ENCODE results near the gene CWC27. TPM values are rescaled to one million over a fixed set of nuclear protein-coding genes. Genes with fewer than 3 reads are reported as not detected.

Gene CWC27
- total RNA-seq, 4 donors from 2014 or later: 9.6 to 18.4 (median 12.6) TPM

DNA sequence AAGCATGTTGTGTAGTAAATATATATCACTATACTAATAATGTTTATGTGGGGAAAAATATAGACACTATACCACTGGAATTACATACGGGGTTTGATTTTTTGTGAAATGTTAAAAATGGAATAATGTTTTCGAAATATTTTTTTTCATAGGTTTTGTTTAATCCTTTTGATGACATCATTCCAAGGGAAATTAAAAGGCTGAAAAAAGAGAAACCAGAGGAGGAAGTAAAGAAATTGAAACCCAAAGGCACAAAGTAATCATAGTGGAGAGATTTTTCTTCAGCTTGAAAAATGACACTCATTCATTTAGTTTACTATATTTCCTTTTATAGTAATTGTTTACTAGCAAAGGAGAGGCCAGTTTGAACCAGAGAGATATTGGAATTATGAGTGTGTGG is 17.6 kb downstream of the CWC27 start:
- ATAC-seq (ENCODE audit: low FRiP score): no peak

DNA sequence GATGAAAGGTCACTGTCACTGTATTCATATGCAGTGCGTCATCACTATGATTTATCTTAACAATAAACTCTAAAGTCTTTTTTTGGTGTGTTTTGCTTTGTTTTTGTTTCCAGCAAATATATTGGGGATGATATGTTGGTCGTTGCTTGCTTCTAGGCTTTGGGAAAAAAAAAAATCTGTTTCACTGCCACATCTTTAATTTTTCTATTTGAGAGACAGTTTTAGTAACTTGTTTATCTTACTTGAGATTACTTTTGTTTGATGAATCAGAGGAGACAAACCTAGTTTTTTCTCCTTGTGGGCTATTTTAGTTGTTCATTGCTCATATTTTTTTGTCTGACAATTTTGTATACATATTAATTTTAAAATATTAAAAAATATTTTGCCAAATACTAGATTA is 19.4 kb downstream of the CWC27 start:
- DNase-seq (ENCODE audit: low spot score) (no peak), ATAC-seq (ENCODE audit: low FRiP score) (no peak)
- TF ChIP-seq, protein P1, sequence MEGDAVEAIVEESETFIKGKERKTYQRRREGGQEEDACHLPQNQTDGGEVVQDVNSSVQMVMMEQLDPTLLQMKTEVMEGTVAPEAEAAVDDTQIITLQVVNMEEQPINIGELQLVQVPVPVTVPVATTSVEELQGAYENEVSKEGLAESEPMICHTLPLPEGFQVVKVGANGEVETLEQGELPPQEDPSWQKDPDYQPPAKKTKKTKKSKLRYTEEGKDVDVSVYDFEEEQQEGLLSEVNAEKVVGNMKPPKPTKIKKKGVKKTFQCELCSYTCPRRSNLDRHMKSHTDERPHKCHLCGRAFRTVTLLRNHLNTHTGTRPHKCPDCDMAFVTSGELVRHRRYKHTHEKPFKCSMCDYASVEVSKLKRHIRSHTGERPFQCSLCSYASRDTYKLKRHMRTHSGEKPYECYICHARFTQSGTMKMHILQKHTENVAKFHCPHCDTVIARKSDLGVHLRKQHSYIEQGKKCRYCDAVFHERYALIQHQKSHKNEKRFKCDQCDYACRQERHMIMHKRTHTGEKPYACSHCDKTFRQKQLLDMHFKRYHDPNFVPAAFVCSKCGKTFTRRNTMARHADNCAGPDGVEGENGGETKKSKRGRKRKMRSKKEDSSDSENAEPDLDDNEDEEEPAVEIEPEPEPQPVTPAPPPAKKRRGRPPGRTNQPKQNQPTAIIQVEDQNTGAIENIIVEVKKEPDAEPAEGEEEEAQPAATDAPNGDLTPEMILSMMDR (IDR thresholded peaks at IDR 0.05): no peak

More for the DNA sequence above, 17.6 kb downstream of the CWC27 start:
- DNase-seq (ENCODE audit: low spot score): no peak
- TF ChIP-seq, protein P1 (IDR thresholded peaks at IDR 0.05): no peak

DNA sequence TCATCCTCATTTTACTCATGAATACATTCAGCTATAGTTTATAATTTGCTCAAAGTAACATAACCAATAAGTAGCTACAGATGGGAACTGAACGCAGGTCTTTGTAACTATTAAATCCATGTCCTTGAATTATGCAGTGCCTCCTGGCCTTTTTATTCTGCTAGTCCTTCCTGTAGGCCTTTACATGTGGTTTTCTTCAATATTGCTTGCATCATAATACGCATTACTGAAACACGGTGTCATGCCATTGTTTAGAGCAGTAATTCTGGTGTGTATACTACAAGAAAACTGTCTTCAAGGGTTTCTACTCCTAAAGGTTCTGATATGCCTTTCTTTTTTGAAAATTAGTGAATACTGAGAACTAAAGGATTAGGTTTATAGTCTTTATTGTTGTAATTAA is 20.7 kb downstream of the CWC27 start:
- ATAC-seq (ENCODE audit: low FRiP score) (no peak), DNase-seq (ENCODE audit: low spot score) (no peak)
- TF ChIP-seq, protein P1 (IDR thresholded peaks at IDR 0.05): no peak

DNA sequence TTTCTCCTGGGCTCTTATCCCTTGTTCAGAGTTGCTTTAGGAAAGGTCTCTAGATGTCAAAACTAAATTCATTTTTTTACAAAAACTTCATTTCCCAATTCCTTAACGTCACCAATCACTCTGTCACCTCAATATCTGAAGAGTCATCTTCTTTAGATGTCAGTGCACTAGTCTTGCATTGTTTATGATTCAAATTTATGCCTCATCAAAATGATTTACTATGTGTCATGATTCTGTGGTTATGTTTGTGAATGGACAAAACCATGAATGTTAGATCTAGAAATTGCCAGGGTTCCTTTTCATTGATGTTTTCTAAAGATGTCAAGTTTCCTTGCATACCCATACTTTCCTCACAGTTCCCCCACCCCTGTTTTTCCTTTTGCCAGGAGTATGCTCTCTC is 21.5 kb downstream of the CWC27 start:
- TF ChIP-seq, protein P1 (IDR thresholded peaks at IDR 0.05): no peak
- DNase-seq (ENCODE audit: low spot score): no peak
- no peak for ATAC-seq (ENCODE audit: low FRiP score)

DNA sequence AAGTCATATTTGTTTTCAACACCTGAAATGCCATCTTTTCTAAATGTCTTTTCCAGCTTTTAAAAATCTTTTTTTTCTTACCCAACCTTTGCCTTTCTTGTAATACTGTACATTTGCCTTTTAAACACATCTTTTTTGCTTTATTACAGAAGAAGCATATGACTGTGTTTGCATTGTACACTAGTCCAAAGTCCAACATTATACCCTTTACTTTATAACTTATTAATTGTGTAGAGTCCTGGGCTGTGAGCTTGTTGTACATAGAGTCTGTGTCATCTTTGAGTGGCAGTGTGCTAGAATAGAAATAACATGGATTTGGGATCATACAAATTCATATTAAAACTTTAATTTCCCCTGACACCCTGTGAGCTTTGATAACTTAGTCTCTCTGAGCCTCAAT is 23.7 kb downstream of the CWC27 start:
- ATAC-seq (ENCODE audit: low FRiP score) (no peak), DNase-seq (ENCODE audit: low spot score) (no peak)
- TF ChIP-seq, protein P1 (IDR thresholded peaks at IDR 0.05): no peak

DNA sequence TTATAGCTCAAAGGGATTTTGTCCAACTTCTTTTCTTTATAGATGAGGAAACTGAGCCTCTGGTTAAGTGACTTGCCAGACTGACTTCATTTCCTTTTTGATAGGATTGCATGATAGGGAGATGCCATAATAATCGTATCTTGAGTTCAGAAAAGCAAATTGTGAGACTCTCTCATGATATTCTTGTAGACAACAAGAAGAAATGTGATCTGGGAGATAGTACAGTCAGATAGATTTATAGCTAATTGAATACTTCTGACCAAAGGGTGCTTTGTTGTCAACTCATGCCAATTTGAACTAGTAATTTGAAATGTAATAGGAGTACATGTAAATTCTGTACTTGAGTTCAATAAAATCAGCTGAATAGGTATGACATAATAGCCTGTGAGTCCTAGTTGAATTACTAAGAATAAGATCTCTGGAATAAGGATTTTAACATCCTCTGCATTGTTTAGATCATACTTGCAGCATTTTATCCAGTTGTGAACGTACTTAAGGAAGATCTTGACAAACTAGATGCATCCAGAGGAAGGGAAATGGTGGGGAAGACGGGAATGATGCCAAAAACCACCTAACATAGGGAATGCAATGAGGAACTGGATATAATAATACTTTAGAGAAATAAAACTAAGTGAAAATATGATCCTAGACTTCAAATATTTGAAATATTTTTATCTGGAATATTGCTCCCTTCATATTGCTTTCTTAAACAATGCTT is 25.5 kb downstream of the CWC27 start:
- ATAC-seq (ENCODE audit: low FRiP score): no peak
- TF ChIP-seq, protein P1 (IDR thresholded peaks at IDR 0.05): no peak
- DNase-seq (ENCODE audit: low spot score): no peak

DNA sequence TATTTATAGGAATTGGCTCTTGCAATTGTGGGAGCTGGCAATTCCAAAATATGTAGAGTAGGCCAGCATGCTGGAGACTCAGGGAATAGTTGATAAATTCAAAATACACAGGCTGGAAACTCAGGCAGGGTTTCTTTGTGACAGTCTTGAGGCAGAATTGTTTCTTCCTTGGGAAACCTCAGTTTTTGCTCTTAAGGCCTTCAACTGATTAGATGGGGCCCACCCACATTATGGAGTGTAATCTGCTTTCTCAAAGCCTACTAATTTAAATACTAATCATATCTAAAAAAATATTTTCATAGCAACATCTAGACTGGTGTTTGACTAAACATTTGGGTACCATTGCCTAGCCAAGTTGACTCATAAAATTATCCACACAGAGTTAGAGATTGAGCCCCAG is 27.6 kb downstream of the CWC27 start:
- no peak for DNase-seq (ENCODE audit: low spot score)
- TF ChIP-seq, protein P1 (IDR thresholded peaks at IDR 0.05): no peak
- ATAC-seq (ENCODE audit: low FRiP score): no peak
